ENCODE measurements around the gene TH.

The TH gene

DNA sequence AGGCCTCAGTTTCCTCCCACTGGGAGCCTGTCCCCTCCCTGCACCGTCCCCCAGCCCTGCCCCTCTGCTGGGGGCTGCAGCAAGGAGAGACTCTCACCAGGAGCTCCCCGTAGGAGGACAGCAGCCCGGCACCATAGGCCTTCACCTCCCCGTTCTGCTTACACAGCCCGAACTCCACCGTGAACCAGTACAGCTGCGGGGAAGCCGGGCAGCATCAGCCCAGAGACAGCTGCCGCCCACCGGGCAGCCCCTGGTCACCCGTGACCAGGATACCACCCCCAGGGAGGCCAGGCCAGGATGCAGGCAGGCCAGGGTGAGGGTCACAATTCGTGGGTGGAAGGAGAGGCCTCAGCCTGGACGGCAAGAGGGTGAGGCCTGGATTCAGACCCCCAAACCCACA is 6.0 kb downstream of the TH start:
- Histone ChIP-seq H3K9me2 (replicated peaks; ENCODE audit: control insufficient read depth, low read length) (no peaks in the 10 kb centered on the region), H3K4me2 (ENCODE audit: low read length) (no peak overlapping the region), H3K4me3 (ENCODE audit: low read length) (no peak overlapping the region), H3K9me3 (ENCODE audit: control insufficient read depth, insufficient read depth, low read length) (no peaks in the 10 kb centered on the region), H3K36me3 (ENCODE audit: control insufficient read depth, low read length) (no peaks in the 10 kb centered on the region), H4K20me1 (ENCODE audit: control insufficient read depth, insufficient read depth, low read depth, low read length) (no peaks in the 10 kb centered on the region), H3F3A (ENCODE audit: control insufficient read depth, insufficient read depth) (no peaks in the 10 kb centered on the region), H3K27ac (ENCODE audit: low read depth, low read length) (no peak overlapping the region), H3K79me2 (ENCODE audit: control insufficient read depth, low read length) (no peaks in the 10 kb centered on the region), H3K27me3 (ENCODE audit: control insufficient read depth, low read length) (no peaks in the 10 kb centered on the region), H3K4me1 (ENCODE audit: control insufficient read depth, low read length) (no peaks in the 10 kb centered on the region)
- TF ChIP-seq EZH2phosphoT487 (IDR thresholded peaks at IDR 0.05; ENCODE audit: borderline replicate concordance, low read length) = no peak
- TF ChIP-seq, protein P1, sequence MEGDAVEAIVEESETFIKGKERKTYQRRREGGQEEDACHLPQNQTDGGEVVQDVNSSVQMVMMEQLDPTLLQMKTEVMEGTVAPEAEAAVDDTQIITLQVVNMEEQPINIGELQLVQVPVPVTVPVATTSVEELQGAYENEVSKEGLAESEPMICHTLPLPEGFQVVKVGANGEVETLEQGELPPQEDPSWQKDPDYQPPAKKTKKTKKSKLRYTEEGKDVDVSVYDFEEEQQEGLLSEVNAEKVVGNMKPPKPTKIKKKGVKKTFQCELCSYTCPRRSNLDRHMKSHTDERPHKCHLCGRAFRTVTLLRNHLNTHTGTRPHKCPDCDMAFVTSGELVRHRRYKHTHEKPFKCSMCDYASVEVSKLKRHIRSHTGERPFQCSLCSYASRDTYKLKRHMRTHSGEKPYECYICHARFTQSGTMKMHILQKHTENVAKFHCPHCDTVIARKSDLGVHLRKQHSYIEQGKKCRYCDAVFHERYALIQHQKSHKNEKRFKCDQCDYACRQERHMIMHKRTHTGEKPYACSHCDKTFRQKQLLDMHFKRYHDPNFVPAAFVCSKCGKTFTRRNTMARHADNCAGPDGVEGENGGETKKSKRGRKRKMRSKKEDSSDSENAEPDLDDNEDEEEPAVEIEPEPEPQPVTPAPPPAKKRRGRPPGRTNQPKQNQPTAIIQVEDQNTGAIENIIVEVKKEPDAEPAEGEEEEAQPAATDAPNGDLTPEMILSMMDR (IDR thresholded peaks at IDR 0.05; ENCODE audit: low read depth, low read length, poor library complexity, severe bottlenecking) = no peak

GRCh38 chr11:2164861-2165555 is 6.6 kb downstream of the TH start:
- Histone ChIP-seq H4K20me1 (ENCODE audit: control insufficient read depth, insufficient read depth, low read depth, low read length) (no peaks in the 10 kb centered on the region), H3K36me3 (ENCODE audit: control insufficient read depth, low read length) (no peaks in the 10 kb centered on the region), H3K79me2 (ENCODE audit: control insufficient read depth, low read length) (no peaks in the 10 kb centered on the region), H3K27me3 (ENCODE audit: control insufficient read depth, low read length) (no peaks in the 10 kb centered on the region), H3K4me3 (ENCODE audit: low read length) (no peak overlapping the region), H3K4me2 (ENCODE audit: low read length) (no peak overlapping the region), H3K9me3 (ENCODE audit: control insufficient read depth, insufficient read depth, low read length) (no peaks in the 10 kb centered on the region), H3K9me2 (replicated peaks; ENCODE audit: control insufficient read depth, low read length) (no peaks in the 10 kb centered on the region), H3K27ac (ENCODE audit: low read depth, low read length) (no peak overlapping the region), H3F3A (ENCODE audit: control insufficient read depth, insufficient read depth) (no peaks in the 10 kb centered on the region), H3K4me1 (ENCODE audit: control insufficient read depth, low read length) (no peaks in the 10 kb centered on the region)
- TF ChIP-seq, protein P1 (IDR thresholded peaks at IDR 0.05; ENCODE audit: low read depth, low read length, poor library complexity, severe bottlenecking) = no peak
- no peak for TF ChIP-seq EZH2phosphoT487 (IDR thresholded peaks at IDR 0.05; ENCODE audit: borderline replicate concordance, low read length)

- Histone ChIP-seq H3K79me2 (ENCODE audit: control insufficient read depth, low read length) (no peaks in the 10 kb centered on the region), H3K36me3 (ENCODE audit: control insufficient read depth, low read length) (no peaks in the 10 kb centered on the region), H3K4me2 (ENCODE audit: low read length) (no peak overlapping the region), H3K4me1 (ENCODE audit: control insufficient read depth, low read length) (no peaks in the 10 kb centered on the region), H4K20me1 (ENCODE audit: control insufficient read depth, insufficient read depth, low read depth, low read length) (no peaks in the 10 kb centered on the region), H3K4me3 (ENCODE audit: low read length) (no peak overlapping the region), H3K27me3 (ENCODE audit: control insufficient read depth, low read length) (no peaks in the 10 kb centered on the region), H3K9me2 (replicated peaks; ENCODE audit: control insufficient read depth, low read length) (no peaks in the 10 kb centered on the region), H3K27ac (ENCODE audit: low read depth, low read length) (no peak overlapping the region), H3F3A (ENCODE audit: control insufficient read depth, insufficient read depth) (no peaks in the 10 kb centered on the region), H3K9me3 (ENCODE audit: control insufficient read depth, insufficient read depth, low read length) (no peaks in the 10 kb centered on the region)
- TF ChIP-seq, protein P1 (IDR thresholded peaks at IDR 0.05; ENCODE audit: low read depth, low read length, poor library complexity, severe bottlenecking) = no peak
- TF ChIP-seq EZH2phosphoT487 (IDR thresholded peaks at IDR 0.05; ENCODE audit: borderline replicate concordance, low read length) = no peak
Measured at GRCh38 chr11:2164081-2164480, 7.5 kb downstream of the TH start.

Measured in DOHH2 (cell line).